SHP77 (cell line): ENCODE results near the gene SLC15A1.

Source experiments
- DNase-seq, 2 experiments: peaks; one replicate each; lab custom pipeline; 2025; lab: John Stamatoyannopoulos, UW

SLC15A1 gene

DNA sequence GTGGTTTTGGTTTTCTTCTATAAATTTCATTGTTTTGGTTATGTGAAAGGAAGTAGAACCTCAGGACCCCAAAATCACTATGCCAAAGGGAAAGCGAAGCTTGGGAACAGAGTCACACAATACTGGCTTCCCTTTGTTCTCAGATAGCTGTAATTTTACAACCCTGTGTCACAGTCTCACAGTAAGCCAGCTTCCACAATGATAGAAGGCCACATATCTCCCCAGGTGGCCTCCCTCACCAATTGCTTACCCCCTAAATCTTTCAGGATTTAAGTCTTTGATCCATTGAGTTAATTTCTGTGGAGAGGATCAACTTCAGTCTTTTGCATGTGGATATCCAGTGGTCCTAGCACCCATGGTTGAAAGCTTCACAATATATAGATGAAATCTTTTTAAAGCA is 58.7 kb downstream of the SLC15A1 start:
- DNase-seq = no peak

- DNase-seq = no peak
Observed at GRCh38 chr13:98691360-98691759, 61.1 kb downstream of the SLC15A1 start.

DNA sequence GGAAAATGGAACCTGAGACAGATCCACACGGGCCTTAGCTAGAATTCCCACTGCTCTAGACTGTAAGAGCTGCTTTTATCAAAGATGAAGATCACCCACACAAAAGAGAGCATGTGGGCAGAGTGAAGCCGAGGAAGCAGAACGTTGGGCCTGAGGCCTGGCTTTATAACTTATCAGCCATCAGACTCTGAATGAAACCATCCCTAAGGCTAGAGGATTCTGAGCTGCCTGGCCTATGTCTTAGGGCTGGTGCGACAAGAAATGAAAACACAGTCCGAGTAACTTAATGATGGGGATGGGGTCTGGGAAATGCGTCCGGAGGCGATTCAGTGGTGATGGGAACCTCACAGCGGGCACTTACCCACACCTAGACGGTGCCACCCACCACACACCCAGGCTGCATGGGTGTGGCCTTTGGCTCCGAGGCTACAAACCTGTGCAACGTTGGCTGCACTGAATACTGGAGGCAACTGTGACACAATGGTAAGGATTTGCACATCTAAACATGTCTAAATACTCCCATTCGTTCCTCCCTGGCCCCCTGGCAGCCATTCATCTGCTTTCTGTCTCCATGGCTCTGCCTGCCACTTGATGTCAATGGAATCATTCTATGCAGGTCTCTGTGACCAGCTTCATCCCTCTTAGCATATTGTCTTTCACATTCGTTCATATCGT is 62.0 kb downstream of the SLC15A1 start:
- DNase-seq = no peak

- no peak for DNase-seq
Observed at GRCh38 chr13:98689347-98689968, 63.0 kb downstream of the SLC15A1 start.

GRCh38 chr13:98688373-98688772 is 64.1 kb downstream of the SLC15A1 start:
- no peak for DNase-seq

GRCh38 chr13:98687319-98687718 is 65.2 kb downstream of the SLC15A1 start:
- DNase-seq = no peak

GRCh38 chr13:98686270-98686669 is 66.2 kb downstream of the SLC15A1 start:
- no peak for DNase-seq

DNA sequence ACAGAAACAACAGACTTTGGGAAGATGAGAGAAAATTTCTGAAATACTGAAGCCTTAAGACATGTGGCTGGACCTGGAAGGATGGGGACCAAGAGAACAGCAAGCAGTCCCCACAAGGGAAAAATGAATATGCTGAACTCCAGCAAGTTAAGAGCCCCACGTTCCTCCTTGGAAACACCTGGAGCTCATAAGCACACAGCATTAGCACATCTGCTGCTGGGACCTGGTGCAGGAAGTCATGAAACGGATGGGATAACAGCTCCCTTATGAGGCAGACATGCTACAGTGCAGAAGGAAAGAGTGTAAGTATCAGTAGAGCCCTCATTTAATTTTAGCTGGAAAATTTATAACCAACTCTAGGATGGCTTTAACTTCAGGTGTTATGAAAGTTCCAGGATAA is 67.3 kb downstream of the SLC15A1 start:
- DNase-seq = no peak

DNA sequence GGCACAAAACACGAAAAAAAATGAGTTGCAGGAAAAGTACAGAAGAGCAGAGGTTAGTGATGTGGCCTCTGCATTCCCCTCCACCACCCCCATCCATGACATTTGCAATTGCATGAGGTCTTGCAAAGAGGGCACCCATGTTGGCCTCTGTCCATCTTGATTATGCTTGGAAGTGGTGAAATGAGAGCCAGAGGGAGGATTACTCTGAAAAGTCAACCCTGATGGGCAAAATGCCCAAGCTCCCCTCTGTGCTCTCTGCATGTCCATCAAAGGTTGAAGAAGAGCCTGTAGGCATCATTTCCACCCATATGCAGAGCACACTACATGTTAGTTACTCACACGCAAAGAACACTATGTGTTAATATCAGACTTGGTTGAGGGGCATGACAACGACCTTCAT is 71.4 kb downstream of the SLC15A1 start:
- no peak for DNase-seq

GRCh38 chr13:98678741-98679140 is 73.7 kb downstream of the SLC15A1 start:
- no peak for DNase-seq

GRCh38 chr13:98677398-98677797 is 75.1 kb downstream of the SLC15A1 start:
- no peak for DNase-seq

DNA sequence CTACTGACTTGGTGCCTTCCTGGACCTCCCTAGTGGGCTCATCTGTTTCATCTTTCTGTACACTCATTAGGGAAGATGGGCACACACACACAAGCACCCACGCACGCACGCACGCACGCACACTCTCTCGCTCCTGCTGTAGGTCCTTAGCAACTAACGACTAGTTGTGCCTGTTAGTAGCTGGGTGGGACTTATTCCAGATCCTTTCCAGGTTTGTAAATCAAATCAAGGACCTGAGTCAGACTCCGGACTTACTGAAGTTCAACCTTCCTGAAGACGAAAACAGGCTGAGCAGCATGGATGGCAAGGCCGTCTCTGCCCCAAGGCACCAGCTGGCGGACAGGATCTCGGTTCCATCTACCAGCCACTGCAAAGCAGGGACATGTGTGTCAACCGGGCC is 76.2 kb downstream of the SLC15A1 start:
- no peak for DNase-seq

GRCh38 chr13:98675837-98676236 is 76.6 kb downstream of the SLC15A1 start:
- DNase-seq = no peak

DNA sequence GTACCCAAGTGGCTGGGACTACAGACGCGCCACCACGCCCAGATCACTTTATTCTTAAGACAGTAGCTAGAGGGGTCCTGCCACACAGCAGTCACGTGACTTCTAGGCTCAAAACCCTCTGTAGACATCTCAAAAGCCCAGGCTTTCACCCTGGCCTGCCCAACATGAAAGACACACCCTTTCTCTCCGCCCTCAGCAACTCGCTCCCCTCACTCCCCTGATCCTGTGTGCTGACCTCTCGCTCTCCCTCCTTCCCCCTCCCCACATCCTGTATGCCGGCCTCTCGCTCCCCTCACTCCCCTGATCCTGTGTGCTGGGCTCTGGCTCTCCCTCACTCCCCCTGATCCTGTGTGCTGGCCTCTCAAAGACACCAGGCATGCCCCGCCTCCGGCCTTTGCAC is 77.4 kb downstream of the SLC15A1 start:
- DNase-seq = no peak

- DNase-seq = peak; percentile 77 to 84
Observed at GRCh38 chr13:98672947-98673613, 79.4 kb downstream of the SLC15A1 start.

DNA sequence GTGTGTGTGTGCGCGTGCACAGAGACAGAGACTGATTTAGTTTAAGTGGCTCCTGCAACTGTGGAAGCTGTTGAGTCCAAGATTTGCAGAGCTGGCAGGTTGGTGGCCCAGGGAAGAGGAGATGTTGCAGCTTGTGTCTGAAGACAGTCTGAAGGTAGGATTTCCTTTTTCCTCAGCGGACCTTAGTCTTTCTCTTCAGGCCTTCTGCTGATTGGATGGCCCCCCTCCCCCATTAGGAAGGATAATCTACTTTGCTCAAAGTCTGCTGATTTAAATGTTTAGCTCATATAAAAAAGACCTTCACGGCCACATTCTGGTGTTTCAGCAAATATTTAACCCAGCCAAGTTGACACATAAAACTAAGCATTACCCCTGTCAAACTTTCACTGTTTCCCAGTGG is 84.3 kb downstream of the SLC15A1 start:
- DNase-seq = no peak

DNA sequence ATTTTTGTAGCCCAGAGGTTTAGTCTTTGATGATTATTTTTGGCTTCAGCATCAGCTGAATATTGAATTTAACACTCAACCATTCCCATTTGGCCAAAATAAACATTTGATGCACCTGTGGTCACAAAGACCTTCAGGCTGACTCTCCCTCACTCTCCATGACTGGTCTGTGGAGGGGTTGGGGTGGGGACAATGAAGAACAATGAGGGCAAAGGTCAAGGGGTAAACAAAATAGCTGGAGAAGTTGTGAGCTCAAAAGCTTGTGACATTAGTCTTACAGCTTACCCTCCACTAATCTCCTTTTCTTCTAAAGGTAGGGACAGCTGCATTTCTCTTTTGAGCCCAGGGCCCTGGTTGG is 86.9 kb downstream of the SLC15A1 start:
- no peak for DNase-seq

GRCh38 chr13:98664924-98665637 is 87.4 kb downstream of the SLC15A1 start:
- DNase-seq = no peak

DNA sequence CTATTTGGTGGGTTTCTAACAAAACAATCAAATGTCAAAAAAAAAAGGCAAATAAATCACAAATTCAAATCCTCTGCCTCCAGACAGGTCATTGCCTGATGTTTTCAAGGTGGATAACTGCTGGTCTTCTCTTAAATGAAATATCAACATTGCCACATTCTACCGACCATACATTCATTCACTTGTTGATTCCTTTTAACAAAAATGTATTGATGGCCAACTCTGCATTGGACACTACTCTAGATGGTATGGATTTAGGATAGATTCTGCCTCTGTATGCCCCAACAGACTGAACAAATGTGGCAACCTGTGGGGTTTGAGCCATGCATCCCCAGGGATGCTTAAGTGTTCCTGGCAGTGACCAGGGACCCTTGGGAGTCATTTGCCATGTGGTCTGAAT is 88.0 kb downstream of the SLC15A1 start:
- DNase-seq = no peak

DNA sequence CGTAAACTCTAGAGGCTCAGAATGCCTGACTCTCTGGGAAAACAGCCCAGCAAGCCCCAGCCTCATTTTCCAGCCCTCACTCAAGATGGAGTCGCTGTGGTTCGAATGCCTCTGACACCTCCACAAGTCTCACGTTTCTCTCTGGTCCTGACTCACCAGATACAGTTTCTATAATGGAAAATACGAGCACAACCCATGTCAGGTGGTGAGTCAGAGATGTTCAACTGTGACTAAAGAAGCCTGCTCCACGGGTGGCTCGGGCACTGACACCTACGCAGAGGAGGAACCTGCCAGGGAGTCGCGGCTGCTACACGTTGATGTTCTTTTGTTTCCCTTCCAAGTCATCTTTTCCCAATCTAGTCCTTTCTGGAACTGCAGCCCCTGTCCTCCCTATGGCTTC is 88.4 kb downstream of the SLC15A1 start:
- DNase-seq = no peak

DNA sequence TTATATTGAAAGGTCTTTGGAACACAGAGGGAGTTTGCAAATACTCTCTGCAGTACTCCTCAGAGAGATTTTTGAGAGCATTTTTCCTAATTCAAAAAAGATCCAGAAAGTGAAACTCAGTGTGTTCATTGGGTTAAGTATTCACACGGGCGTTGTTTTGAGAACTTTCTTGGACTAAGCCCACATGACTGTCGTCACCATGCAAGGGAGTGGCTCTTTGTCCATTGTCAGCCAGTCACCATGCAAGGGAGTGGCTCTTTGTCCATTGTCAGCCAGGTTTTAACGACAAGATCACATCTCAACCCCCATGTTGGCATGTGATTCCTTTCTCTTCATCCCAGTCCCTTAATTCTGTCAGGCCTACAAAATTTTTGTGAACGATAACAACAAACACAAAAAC is 94.3 kb downstream of the SLC15A1 start:
- DNase-seq = no peak

GRCh38 chr13:98657506-98658085 is 94.9 kb downstream of the SLC15A1 start:
- no peak for DNase-seq

DNA sequence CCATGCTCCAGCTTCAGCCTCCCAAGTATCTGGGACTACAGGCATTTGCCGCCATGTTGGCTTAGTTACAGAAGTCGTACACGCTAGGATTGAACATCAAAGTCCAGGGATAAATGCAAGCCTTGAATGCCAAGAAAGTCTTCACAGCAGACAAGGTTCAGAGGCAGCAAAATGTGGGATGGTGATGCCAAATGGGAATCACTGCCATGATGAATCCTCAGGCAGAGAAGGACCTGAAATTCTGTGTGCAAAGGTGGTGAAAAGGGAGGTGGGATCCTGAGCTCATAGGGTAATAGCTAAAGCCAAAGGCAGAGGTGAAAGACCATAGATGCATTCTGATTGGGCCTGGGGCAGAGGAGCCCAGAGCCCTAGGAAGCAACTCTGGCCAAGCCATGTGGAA is 96.2 kb downstream of the SLC15A1 start:
- DNase-seq = no peak
